ENCODE results near the gene PHACTR2.

PHACTR2 gene

DNA sequence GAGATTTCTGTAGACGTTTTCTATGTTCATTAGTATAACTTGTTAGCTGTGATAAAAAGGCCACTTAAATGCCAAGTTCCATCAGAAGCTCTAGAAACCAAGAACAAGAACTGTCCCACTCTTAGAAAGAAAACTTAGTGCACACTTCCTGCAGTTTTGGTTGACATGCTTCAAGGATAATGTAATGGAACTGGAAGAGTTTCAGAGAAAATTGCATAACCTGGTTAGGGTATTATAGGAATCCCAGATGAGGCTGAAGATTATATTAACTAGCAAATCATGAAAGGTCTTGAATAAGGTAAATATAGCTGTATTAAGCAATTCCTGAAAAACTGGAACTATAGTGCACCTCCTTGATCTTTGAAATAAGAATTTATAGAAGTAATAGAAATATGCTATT lies 1.8 kb upstream of the PHACTR2 start:
- no peak for DNase-seq

DNA sequence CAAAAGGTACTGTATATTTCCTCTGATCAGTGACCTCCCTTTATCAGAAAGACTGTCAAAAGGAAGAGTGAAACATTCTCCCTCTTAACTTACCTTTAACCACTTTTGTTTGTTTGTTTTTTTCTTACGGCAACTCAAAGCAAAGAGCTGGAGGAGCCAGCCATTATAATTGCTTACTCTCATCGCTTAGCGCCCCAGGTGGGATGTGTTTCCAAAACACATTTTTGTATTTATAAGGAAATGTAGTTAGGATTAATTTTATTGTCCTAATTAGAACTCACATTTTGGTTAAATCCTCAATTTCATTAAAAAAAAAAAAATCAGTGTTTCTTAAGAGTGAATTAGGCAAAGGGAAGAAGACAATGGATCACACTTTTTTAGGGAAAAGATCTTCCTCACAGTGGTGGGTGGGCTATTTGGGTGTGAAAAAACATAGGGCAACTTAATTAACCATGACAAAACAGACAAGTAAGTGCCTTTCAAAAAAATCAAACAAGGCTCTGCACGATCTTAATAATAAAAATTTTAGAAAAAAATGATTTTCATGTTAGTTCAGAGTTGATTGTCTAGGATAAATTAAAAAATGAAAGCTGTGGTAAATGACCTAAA lies 1.2 kb upstream of the PHACTR2 start:
- DNase-seq = no peak

DNA sequence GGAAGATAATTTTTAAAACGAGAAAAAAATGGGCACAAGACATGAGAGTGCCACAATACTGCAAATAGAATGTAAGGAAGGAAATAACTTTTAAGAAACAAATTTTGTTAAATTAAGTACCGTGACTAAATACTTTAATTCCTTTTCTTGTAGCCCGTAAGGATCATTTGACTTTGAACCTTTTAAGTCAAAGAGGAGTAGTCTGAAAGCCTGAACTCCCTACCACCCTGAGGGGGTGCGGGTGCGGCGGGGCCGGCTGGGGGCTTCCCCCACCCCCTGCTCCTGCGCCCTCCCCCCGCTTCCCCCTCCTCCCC lies 231 bp upstream of the PHACTR2 start:
- DNase-seq = no peak

GRCh38 chr6:143679041-143679440 lies 1.3 kb downstream of the PHACTR2 start:
- DNase-seq = no peak

DNA sequence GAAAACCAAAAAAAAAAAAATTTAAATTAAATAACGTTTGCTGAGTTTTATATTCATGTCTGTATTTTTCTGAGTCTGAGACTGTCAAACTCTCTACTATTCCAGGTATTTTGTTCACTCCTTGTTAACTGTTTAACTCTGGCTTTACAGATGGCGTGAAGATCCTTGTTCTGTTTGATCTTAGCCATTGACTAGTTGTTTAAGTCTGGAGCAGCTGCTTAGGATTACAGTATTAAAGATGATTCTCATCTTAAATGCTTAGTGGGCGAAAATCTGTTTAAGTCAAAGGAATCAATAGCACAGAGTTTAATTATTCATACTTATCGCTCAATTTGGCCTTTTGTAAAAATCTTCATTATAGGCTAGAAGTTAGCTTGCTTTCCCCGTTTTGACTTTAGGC lies 2.4 kb downstream of the PHACTR2 start:
- no peak for DNase-seq

GRCh38 chr6:143682805-143683204 lies 5.0 kb downstream of the PHACTR2 start:
- no peak for DNase-seq

GRCh38 chr6:143684486-143684885 lies 6.7 kb downstream of the PHACTR2 start:
- DNase-seq = no peak

- no peak for DNase-seq
Observed at GRCh38 chr6:143685653-143686052, 7.9 kb downstream of the PHACTR2 start.

- DNase-seq = no peak
Observed at GRCh38 chr6:143687591-143687990, 9.8 kb downstream of the PHACTR2 start.

GRCh38 chr6:143688681-143689080 lies 10.9 kb downstream of the PHACTR2 start:
- no peak for DNase-seq

DNA sequence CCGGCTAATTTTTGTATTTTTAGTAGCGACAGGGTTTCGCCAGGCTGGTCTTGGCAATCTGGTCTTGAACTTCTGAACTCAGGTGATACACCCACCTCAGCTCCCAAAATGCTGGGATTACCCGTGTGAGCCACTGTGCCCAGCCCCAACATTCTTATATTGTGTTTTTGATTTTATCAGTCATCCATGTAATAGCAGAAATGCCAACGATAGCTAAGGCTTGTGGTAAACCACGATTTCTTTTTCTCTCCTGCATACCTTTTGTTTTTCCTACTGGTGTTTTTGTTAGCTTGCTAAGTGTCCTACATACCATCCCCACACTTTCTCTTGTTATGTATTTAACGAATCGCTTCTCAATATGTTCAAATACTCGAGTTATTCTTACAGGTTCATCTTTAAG lies 12.1 kb downstream of the PHACTR2 start:
- DNase-seq = no peak

GRCh38 chr6:143691155-143691554 lies 13.4 kb downstream of the PHACTR2 start:
- DNase-seq = no peak

DNA sequence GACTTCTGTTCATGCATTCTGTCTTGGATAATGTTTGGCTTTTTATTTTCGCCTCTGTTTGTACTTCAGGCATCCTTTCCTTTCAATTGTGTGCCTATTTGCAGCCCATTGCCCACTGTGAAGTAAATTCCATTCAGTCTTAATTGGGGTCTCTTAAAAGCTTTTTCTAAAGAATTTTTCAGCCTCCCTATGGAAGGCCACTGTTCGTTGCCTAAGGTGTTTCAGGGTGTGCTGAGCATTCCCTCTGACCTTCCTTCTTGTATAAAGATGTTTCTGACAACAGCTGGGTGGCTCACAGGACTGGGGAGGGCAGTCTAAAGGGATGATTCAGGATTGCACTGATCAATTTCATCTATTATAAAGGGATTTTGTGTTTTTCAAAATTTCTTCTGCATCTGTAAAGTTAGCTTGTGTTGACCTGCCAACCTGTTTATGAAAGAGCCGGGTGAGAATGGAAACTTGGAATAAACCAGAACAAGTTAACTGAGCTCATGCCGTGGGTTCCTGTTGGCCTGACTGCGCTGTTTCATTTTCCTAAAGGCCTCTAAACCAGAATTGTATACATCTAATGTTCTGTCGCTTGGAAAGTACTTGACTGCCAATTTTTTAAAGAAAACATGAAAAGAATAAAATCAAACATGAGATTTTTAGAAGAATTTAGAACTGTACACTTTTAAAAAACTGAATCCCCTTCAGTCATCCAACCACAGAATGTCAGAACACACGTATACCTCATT lies 14.3 kb downstream of the PHACTR2 start:
- DNase-seq = no peak

GRCh38 chr6:143692696-143693095 lies 14.9 kb downstream of the PHACTR2 start:
- no peak for DNase-seq

GRCh38 chr6:143694013-143694412 lies 16.2 kb downstream of the PHACTR2 start:
- no peak for DNase-seq

GRCh38 chr6:143694560-143694959 lies 16.8 kb downstream of the PHACTR2 start:
- DNase-seq = no peak

- no peak for DNase-seq
Observed at GRCh38 chr6:143695130-143695968, 17.6 kb downstream of the PHACTR2 start.

GRCh38 chr6:143695969-143696663 lies 18.4 kb downstream of the PHACTR2 start:
- no peak for DNase-seq

GRCh38 chr6:143696664-143697000 lies 18.9 kb downstream of the PHACTR2 start:
- DNase-seq = no peak

GRCh38 chr6:143697076-143697800 lies 19.5 kb downstream of the PHACTR2 start:
- no peak for DNase-seq

GRCh38 chr6:143698329-143698728 lies 20.6 kb downstream of the PHACTR2 start:
- no peak for DNase-seq

DNA sequence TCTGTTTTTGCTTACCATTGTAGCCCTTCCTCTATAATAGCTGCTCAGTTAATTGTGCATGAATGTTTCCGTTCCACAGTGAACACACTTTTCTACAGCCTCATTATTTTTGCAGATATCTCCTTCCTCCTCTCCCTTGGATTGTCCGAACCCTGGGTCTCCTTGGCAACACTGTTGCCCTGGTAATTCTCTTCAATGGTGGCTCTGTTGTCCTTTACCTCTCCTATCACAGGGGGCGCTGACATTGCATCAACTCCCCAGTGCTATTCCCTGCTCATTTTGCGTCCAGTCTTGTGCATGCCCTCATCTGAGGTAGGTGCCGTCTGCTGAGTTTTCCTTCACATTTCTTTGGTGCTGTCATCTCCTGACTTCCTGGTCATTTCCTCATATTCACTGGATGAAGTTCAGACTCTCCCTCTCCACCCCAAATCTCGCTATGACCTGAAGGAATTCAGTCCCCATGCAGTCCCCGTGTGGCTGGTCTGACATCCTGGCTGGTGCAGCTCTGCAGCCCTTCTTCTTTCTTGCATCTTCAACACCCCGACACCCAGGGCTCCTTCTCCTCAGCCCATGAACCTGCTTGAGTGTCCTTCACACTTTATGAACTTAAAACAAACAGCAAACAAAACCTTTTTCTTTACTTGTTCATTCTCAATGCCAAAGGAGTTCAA lies 21.1 kb downstream of the PHACTR2 start:
- no peak for DNase-seq

Measured in activated gamma-delta T cell treated with Interleukin-2 at 50 U/mL for 16 hours (primary cell).